HG03108 (cell line): ENCODE measurements around the gene ATR.

ENCODE experiments used
- ATAC-seq: cut with Tn5 transposase; IDR thresholded peaks from one replicate; pipeline ENCODE4 v1.9.1; 2021; ENCODE audit warnings: moderate library complexity; ENCODE audit not compliant: unreplicated experiment

Gene ATR

DNA sequence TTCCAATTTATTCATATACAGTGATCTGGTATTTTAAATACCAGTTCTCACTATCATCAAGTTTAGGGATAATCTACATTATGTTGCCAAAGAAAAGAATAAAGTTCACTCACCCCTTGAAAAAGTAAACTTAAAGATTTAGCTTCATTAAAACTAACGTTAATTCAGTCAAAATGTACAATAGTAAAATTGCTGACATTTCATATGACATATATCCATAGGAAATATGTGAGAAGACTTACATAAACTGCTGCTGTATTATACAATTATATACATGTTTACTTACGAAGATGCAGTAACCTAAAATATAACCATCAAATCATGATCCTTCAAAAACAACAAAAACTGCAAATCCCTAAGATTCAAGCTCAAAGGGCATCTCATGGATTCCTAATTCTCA, 44.0 kb downstream of the ATR start:
- no peak for ATAC-seq

DNA sequence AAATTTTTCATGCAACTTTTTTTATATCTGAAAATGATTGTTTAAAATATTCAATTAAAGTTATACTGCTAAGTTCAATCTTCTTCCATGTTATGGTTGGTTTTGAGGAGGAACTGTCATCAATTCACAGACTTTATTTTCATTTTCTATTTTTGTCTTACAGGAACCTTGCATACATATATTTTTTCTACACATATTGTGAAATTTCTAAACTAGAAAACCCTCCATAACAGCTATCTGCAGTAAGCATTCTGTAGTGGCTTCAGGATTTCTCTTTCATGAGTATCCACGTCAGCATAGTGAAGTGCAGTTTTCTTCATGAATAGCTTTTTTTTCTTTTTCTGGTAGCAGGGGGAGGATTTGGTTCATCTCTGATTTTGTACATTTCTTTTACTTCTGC, 48.2 kb downstream of the ATR start:
- no peak for ATAC-seq

DNA sequence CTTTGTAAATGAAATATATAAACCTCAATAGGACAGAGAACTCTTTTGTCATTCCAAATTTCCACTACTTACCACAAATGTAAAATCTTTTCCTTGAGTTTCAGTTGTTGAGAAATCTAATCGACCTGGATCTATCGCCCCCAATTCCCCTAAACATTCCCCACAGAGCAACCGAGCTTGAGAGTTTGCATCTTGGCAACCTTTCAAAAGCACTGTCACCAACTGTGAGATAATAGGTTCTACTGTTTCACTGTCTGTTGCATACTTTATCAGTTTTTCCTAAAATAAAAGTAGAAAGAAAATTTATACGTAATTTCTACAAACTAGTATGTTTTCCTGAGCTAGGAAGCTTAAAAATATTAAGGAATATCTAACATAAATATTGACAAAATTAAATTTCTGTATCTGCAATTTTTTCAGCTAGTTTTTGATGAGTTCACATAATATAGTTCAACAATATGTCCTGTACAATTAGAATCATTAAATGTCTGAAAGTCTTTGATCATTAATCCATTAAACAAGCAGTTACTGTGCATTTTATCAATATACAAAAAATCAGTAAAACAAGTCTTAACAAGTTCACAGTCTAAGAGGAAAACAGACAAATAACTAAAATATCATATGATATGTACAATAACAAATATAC, 54.5 kb downstream of the ATR start:
- ATAC-seq, result no peak

DNA sequence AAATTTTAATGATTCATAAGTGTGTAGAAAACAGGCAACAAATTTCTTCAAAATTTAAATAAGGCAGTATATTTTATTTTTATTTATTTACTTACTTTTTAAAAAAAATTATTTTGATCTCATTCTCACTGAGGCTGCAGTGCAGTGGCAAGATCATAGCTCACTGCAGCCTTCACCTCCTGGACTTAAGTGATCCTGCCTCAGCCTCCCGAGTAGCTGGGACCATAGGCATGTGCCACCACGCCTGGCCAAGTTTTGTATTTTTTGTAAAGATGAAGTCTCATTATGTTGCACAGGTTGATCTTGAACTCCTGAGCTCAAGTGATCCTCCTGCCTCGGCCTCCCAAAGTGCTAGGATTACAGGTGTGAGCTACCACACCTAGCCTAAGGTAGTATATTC, 69.5 kb downstream of the ATR start:
- ATAC-seq, result no peak

DNA sequence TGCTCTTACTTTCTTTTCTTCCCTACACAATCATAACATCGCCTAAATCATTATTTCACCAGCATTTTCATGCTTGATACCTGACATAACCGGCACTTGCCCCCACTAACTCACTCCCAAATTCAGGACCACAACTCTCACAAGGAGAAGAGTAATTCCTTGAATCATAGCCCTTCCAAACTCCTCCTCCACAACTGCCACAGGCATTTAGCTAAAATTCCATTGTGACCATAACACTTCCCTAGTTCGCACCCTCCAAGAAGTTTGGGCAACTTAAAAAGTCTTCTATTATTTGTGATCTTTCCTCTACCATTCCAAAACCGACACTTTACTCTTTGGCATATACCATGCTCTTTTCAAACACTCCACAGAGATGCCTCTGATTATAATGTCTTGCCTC, 71.3 kb downstream of the ATR start:
- ATAC-seq, result no peak

- ATAC-seq, result no peak
These were observed 76.1 kb downstream of the ATR start for GRCh38 chr3:142502187-142502985.

DNA sequence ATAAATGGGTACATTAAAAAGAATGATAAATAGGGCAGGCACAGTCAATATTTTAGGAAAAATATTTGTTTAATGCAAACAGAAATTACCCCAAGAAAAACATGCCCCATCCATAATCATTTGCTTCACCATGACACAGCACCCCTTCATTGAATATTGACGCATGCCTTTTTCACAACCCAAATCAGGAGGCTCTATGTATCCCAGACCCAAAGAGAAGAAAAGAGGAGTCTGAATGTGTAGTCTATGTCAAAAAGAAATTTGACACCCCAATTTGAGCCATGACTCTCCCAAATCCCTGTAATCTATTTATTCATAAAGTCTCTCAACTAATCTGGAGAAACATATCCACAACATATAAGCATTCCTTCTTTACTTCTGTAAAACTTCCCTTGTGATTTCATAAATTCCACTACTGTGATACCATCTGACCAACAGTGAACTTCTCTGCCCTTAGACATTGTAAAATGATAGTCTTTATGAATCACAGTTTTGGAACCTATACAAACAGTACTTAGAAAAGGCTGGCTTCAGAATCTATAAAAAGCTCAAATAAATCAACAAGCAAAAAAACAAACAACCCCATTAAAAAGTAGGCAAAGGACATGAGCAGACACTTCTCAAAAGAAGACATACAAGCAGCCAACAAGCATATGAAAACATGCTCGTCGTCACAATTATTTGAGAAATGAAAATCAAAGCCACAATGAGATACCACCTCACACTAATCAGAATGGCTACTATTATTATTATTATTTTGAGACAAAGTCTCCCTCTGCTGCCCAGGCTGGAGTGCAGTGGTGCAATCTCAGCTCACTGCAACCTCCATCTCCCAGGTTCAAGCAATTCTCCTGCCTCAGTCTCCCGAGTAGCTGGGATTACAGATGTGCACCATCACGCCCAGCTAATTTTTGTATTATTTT, 77.3 kb downstream of the ATR start:
- no peak for ATAC-seq

GRCh38 chr3:142500211-142500610, 78.3 kb downstream of the ATR start:
- no peak for ATAC-seq

- ATAC-seq, result no peak
These were observed 79.9 kb downstream of the ATR start for GRCh38 chr3:142498397-142499180.

DNA sequence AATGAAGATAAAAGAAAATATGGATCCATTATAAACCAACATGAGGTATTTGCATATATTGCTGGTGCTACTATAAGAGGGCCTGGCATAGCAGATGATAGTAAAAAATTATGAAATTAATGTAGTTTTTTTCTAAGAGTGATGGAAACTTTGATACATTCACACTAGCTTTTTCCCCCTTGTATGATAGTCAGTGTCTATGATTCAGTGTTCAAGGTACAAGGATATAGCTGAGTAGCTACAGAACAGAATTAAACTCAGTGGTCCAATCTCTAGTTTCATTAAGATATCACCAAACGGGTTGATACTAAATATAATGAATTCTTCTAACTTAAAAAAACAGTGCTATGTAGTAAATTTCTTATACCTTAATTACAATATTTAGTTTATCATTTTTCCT, 80.8 kb downstream of the ATR start:
- no peak for ATAC-seq

- ATAC-seq, result no peak
These were observed 83.4 kb downstream of the ATR start for GRCh38 chr3:142495103-142495502.

DNA sequence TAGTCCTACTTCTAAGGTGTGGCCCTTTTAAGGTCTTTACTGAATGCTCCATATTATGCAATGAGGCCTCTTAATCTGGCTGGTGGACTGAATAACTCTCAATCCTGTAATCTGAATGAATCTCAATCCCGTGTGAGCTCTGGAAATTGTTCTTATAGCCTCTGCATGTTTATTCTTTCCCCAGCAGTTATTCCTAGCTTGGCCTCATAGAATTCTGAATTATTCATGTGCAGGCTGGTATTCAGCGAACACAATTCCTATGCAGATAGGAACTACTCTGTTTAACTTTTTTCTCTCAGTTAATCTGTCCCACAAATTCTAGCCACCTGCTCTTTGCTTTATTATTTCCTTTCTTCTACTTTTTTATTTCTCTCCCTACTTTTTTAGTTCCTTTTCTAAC, 86.3 kb downstream of the ATR start:
- ATAC-seq, result no peak

DNA sequence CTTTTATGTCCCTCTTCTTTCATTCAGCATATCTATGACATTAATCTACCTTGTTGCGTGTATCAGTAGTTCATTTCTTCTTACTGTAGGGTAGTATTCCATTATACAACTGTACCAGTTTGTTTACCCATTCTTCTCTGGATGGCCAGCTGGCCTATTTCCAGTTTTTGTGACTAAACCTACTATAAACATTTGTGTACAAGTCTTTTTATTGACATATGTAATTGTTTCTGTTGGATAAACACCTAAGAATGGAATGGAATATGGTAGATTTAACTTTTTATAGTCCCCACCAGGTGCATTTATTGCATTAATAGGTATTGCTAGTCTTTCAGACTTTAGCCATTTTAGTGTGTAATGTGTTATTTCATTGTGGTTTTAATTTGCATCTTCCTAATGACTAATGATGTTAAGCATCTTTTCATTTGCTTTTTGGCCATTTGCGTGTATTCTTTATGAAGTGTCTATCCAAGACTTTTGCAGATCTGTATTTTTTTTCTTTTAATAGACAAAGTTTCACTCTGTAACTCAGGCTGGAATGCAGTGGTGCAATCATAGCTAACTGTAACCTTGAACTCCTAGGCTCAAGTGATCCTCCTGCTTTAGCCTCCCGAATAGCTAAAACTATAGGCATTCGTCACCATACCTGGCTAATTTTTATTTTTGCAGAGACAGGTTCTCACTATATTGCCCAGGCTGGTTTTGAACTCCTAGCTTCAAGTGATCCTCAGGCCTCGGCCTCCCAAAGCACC, 88.8 kb downstream of the ATR start:
- no peak for ATAC-seq

- ATAC-seq, result no peak
These were observed 93.6 kb downstream of the ATR start for GRCh38 chr3:142484912-142485435.

DNA sequence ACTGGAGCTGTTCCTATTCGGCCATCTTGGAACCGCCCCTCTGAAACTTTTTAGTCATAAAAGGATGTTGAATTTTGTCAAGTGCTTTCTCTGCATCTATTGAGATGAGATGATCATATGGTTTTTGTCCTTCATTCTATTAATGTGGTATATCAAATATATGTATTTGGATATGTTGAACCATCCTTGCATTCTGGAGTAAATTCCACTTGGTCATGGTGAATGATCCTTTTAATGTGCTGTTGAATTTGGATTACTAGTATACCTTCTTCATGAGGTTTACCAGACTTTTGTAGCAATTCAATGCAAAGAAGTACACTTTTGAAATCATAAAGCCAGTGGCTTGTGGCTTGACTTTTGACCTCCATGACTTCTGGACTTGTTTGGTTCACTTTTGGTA, 97.3 kb downstream of the ATR start:
- ATAC-seq, result no peak

- no peak for ATAC-seq
These were observed 107.7 kb downstream of the ATR start for GRCh38 chr3:142470826-142471225.

GRCh38 chr3:142468456-142468855, 110.1 kb downstream of the ATR start:
- no peak for ATAC-seq

DNA sequence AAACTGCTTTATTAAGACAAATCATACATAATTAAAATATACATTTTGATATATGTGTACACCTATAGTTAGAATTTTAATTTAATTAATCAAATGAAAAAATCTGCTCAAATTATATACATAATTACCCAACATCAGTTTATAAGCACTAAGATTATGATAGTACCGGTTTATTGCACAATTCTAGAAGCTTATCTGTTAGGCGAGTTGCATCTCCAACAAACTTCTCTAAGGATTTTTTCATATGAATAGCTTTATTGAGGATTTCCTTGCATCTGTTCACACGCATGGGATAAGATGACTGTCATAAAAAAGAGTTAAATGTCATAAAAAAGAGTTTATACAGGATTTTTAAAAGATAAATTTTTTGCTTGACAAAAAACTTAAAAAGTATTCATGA, 110.8 kb downstream of the ATR start:
- no peak for ATAC-seq

GRCh38 chr3:142460689-142461088, 117.8 kb downstream of the ATR start:
- no peak for ATAC-seq

- ATAC-seq, result no peak
These were observed 118.6 kb downstream of the ATR start for GRCh38 chr3:142459929-142460328.
